Stimulated activated naive CD8-positive, alpha-beta T cell treated with anti-CD3 and anti-CD28 coated beads, Interleukin-15, Interleukin-2, amounts not matched to agents 100 U/mL and 50 U/mL, for 24 hours (primary cell): ENCODE data around the gene CXXC5.

ENCODE experiments used
- ATAC-seq: fragments of 150-1000 bp; cut with Tn5 transposase; one replicate; pipeline ENCODE4 v1.10.0; 2021
- DNase-seq: peaks from one replicate; pipeline ENCODE4 v3.0.0; 2021

The CXXC5 gene

DNA sequence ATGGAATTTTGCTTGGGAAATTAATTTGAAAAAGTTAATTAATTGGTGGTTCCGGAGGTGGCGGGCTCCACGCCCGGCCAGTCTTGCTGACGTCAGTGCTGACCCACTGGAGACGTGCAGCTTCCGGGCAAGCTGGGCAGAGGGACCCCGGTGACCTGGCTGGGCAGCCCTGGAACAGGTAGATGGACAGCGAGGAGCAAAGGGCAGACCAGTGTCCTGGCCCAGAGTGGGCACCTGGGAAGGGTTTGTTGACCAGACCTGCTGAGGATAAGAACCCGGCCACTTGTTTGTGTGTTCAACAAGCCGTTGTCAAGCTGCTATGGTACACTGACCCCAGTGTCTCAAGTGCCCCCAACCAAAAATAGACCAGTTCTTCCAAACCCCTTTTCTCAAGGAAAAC lies 17.5 kb downstream of the CXXC5 start:
- no peak for DNase-seq
- no peak for ATAC-seq

- ATAC-seq, result no peak
- no peak for DNase-seq
Measured at GRCh38 chr5:139666551-139666950, 18.4 kb downstream of the CXXC5 start.

- ATAC-seq, result no peak
- no peak for DNase-seq
Measured at GRCh38 chr5:139667001-139667729, 19.0 kb downstream of the CXXC5 start.

DNA sequence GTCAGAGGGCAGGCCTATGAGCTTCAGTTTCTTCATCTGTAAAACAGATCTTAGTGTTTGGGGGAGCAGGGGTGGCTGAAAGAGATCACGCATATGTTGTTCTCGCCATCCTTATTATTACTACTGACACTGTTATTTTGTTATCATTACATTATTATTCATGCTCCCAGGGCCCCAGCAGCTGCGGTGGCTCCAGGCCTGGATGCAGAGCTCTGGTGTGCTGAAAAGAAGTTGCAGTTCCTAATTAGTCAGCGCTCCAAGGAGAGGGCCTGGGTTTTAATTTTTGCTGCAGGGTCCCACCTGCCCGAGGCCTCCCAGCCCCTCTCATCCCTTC lies 19.5 kb downstream of the CXXC5 start:
- no peak for ATAC-seq
- DNase-seq, result no peak

DNA sequence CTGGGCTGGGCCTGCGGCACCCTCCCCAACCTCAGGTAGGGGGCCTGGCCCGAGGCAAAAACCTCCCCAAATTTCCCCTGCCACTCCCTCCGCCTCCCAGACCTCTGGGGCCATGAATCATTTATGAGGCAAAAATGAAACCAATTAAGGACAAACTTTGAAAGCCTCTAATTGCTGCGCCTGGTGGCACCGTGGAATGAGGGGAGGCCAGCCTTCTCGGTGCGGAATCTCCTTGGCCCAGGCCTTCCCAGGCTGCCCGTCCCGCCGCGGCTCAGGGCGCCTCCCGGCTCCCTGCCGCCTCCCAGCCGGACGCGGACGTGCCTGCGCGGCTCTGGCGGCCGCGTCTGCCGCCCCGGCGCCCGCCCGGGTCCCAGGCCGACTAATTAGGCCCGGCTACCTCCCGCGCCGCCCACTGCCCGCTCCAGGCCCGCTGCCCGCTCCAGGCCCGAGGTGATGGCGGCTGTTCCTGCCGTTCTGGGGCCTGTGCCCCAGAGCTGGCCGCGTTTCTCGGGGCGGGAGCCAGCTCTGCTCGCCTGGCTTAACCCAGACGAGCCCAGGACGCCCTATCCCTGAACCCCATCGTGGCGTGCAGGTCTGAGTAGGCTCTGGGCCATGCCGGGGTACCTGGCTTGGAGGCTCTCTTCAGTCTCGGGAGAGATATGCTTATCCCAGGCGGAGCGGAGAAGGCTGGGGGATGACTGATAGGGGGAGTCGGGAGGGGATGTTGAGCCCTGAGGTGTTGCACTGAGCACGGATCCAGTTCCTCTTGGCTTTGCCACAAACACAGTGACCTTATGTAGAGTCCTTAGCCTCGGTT lies 20.1 kb downstream of the CXXC5 start:
- ATAC-seq (peak; percentile 22), DNase-seq (peak; percentile 54)

DNA sequence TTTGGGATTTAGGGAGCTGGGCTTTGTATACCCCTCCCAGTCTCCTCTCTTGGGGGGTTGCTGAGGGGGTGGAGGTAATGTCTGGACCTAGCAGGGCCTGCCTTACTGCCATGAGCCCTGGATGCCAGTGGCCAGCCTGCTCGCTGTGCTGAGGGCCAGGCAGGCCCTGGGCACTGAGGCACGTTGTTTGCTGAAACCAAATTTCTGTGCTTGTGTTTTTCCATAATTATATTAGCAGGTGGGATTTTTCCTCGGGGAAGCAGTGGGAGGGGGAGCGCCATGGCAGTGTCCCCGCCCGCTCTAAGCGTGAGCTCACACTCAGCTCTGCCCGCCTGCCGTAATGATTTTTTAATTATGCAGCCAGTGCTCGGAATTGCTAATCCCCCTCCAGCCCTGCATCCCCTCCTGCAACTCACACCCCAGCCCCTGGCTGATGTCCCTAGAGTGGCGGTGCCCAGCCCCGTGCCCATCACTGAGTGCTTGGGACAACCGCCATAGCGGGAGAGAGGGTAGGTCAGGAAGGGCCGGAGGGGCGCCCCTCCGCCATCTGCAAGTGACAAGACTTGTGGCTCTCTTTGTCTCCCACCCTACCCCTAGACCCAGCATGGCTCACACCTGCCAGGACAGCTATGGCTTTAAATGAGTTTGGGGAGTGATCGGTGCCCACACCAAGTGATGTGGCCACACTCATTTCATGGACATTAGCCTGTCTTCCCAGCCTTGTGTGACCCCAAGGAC lies 20.9 kb downstream of the CXXC5 start:
- ATAC-seq, result no peak
- no peak for DNase-seq

- DNase-seq (peak; percentile 56), ATAC-seq (peak; percentile 1)
Measured at GRCh38 chr5:139669662-139670368, 21.7 kb downstream of the CXXC5 start.

GRCh38 chr5:139670369-139671095 lies 22.4 kb downstream of the CXXC5 start:
- peak; percentile 45 for ATAC-seq
- peak; percentile 55 for DNase-seq

DNA sequence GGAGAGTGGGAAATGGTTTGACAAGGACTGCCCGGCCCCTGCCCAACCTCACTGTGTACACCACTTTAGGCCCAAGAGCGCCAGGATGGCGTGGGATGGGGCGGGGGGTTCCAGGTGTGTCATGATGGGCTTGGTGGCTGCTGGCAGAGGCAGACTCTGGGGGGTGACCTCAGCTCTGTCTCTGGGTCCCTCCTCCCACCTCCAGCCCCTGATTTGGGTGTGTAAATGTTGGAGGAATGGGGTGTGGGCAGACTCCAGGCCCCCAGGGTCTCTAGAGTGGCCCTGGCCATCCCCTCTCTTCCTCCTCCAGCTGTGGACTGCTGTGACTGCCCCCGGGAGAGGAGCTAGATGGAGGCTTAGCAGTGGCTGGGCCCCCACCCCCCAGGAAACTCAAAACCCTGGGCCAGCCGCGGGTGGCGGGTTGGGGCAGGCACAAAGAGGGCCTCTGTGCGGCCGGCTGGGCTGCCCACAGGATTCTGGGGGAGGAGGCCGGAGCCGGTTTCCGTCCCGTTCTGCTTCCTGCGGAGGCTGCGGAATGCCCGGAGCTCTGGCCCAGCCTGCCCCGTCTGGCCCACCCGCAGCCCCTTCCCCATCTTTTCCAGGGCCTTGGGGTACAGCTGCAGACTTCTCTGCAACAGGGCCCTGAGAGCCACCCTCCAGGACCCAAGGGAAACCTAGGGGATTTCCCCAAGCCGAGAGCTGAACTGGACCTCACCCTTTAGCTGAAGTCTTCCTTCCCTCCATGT lies 23.1 kb downstream of the CXXC5 start:
- ATAC-seq (no peak), DNase-seq (no peak)

GRCh38 chr5:139675213-139675612 lies 27.1 kb downstream of the CXXC5 start:
- DNase-seq (no peak), ATAC-seq (no peak)

GRCh38 chr5:139675825-139676224 lies 27.7 kb downstream of the CXXC5 start:
- DNase-seq, result no peak
- no peak for ATAC-seq

DNA sequence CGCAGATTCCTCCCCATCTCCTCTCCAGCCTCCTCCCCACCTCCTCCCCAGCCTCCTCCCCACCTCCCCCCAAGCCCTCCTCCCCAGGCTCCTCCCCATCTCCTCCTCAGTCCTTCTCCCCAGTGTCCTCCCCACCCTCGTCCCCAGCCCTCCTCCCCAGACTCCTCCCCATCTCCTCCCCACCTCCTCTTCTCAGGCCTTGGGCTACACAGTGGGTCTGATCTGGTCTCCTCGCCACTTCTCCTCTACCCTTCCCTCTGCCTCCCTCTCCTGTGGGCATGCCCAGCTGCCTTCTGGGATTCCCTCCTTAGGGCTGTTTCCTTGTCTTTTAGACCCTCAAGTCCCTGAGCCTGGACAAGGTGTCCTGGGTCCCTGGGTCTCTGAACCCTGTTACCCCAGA lies 28.3 kb downstream of the CXXC5 start:
- ATAC-seq, result no peak
- no peak for DNase-seq

GRCh38 chr5:139676951-139677735 lies 29.0 kb downstream of the CXXC5 start:
- no peak for ATAC-seq
- no peak for DNase-seq

GRCh38 chr5:139677736-139678613 lies 29.8 kb downstream of the CXXC5 start:
- ATAC-seq, result no peak
- no peak for DNase-seq

DNA sequence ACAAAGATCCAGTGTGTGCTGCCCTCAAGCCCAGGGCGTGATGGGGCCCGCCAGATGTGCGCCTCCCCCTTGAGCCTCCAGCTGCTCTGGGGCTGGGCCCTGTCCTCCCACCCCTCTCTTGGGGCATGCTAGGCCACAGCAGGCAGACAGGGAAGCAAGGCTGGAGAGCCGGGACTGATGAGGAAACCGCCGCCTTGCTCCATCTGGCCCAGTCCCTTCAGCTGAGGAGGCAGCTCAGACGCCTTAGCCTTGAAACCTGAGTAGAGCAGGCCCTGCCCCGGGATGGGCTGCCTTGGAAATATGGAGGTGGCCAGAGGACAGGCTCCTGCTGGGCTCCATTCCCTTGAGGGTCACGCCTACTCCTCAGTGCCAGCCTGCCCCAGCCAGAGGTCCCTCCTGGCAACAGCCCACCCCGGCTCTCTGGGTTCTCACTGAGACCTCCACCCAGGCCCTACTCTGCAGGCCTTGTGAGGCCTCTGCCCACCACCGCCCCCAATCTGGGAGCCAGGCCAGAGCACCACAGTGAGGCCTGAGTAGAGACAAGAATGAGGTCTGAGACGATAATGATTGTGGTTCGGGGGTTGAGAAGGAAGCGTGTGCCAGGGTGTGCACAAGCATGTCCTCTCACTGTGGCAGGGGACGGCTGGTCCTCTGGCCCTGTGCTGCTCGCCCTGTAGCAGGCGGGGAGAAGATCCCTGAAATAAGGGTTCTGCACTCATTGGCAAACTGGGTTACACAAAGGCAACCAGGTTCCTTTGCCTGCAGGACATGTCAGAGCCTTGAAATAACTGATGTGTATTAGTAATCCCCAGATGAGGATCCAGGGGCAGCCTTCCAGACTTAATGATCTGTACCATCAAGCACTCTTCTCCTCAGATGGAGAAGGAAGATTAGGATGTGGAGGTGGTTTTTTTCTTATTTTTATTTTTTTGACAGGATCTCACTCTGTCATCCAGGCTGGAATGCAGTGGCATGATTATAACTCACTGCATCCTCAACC lies 30.9 kb downstream of the CXXC5 start:
- ATAC-seq (no peak), DNase-seq (no peak)

- ATAC-seq (no peak), DNase-seq (no peak)
Measured at GRCh38 chr5:139680368-139681111, 32.4 kb downstream of the CXXC5 start.

- ATAC-seq (no peak), DNase-seq (no peak)
Measured at GRCh38 chr5:139681112-139681458, 32.9 kb downstream of the CXXC5 start.
